ENCODE results near the gene PSMC3IP.
"Not testable (repeated sequence)": the region's sequence is repeated elsewhere in the genome, so short reads cannot be mapped to it uniquely, and the experiment has no call there.

The PSMC3IP gene

DNA sequence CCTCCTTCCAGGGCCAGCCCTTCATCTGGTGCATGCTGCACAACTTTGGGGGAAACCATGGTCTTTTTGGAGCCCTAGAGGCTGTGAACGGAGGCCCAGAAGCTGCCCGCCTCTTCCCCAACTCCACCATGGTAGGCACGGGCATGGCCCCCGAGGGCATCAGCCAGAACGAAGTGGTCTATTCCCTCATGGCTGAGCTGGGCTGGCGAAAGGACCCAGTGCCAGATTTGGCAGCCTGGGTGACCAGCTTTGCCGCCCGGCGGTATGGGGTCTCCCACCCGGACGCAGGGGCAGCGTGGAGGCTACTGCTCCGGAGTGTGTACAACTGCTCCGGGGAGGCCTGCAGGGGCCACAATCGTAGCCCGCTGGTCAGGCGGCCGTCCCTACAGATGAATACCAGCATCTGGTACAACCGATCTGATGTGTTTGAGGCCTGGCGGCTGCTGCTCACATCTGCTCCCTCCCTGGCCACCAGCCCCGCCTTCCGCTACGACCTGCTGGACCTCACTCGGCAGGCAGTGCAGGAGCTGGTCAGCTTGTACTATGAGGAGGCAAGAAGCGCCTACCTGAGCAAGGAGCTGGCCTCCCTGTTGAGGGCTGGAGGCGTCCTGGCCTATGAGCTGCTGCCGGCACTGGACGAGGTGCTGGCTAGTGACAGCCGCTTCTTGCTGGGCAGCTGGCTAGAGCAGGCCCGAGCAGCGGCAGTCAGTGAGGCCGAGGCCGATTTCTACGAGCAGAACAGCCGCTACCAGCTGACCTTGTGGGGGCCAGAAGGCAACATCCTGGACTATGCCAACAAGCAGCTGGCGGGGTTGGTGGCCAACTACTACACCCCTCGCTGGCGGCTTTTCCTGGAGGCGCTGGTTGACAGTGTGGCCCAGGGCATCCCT lies 34.1 kb downstream of the PSMC3IP start:
- Mint-ChIP-seq H3K27ac (no peak overlapping the region), H3K4me1 (ENCODE audit: low read depth) (peaks cover 23% of the 10 kb centered on the region), H3K36me3 (no peaks in the 10 kb centered on the region), H3K9me3 (ENCODE audit: low read depth) (no peaks in the 10 kb centered on the region), H3K27me3 (no peaks in the 10 kb centered on the region), H3K4me3 (no peak overlapping the region)

- Mint-ChIP-seq H3K36me3 (no peaks in the 10 kb centered on the region), H3K4me3 (peak overlapping the region; percentile 36), H3K9me3 (ENCODE audit: low read depth) (no peaks in the 10 kb centered on the region), H3K27me3 (no peaks in the 10 kb centered on the region), H3K27ac (peak overlapping the region; percentile 80), H3K4me1 (ENCODE audit: low read depth) (peaks cover 34% of the 10 kb centered on the region)
Observed at GRCh38 chr17:42541041-42541833, 36.3 kb downstream of the PSMC3IP start.

GRCh38 chr17:42540558-42540957 lies 37.0 kb downstream of the PSMC3IP start:
- Mint-ChIP-seq H3K4me1 (ENCODE audit: low read depth) (peaks cover 36% of the 10 kb centered on the region), H3K27ac (peak overlapping the region; percentile 80)
- H3K27me3 Mint-ChIP-seq; H3K4me3 Mint-ChIP-seq; H3K9me3 Mint-ChIP-seq (ENCODE audit: low read depth); H3K36me3 Mint-ChIP-seq: not testable (repeated sequence)

GRCh38 chr17:42538482-42538881 lies 39.0 kb downstream of the PSMC3IP start:
- H3K9me3 Mint-ChIP-seq (ENCODE audit: low read depth), result no peaks in the 10 kb centered on the region
- no peak overlapping the region for H3K4me3 Mint-ChIP-seq
- H3K27ac Mint-ChIP-seq, result no peak overlapping the region
- no peaks in the 10 kb centered on the region for H3K36me3 Mint-ChIP-seq
- peaks cover 43% of the 10 kb centered on the region for H3K4me1 Mint-ChIP-seq (ENCODE audit: low read depth)
- H3K27me3 Mint-ChIP-seq, result no peaks in the 10 kb centered on the region

DNA sequence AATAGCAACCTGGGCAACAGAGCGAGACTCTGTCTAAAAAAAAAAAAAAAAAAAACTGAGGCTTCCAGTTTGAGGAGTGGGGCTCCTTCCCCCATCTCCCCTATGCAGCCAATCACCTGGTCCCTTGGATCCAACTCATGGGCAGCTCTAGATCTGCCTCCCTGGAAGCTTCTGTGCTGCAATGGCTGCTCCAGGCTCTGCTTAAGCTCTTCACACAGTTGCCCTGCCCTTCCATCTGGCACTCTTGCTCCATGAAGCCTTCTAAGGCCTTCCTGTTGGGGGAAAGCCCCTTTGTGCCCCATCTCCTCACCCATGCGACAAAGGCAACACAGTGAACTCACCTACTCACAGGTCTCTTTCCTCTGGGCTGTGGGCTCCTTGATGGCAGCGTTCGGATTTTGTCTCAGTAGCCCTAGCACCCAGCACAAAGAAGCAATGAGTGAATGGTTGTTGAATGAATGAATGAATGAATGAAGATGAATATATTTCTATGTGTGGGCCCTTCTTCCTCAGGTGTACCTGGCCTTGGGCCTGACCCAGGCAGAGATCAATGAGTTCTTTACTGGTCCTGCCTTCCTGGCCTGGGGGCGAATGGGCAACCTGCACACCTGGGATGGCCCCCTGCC lies 39.6 kb downstream of the PSMC3IP start:
- Mint-ChIP-seq H3K27ac (peak overlapping the region; percentile 61), H3K36me3 (no peaks in the 10 kb centered on the region)

GRCh38 chr17:42537156-42537805 lies 40.2 kb downstream of the PSMC3IP start:
- H3K4me1 Mint-ChIP-seq (ENCODE audit: low read depth), result peaks cover 44% of the 10 kb centered on the region
- no peaks in the 10 kb centered on the region for H3K9me3 Mint-ChIP-seq (ENCODE audit: low read depth)
- H3K36me3 Mint-ChIP-seq, result no peaks in the 10 kb centered on the region
- no peaks in the 10 kb centered on the region for H3K27me3 Mint-ChIP-seq
- peak overlapping the region; percentile 81 for H3K27ac Mint-ChIP-seq
- peak overlapping the region; percentile 88 for H3K4me3 Mint-ChIP-seq

More for the DNA sequence above, 39.6 kb downstream of the PSMC3IP start:
- Mint-ChIP-seq H3K27me3 (no peaks in the 10 kb centered on the region), H3K4me3 (peak overlapping the region; percentile 81), H3K9me3 (ENCODE audit: low read depth) (no peaks in the 10 kb centered on the region), H3K4me1 (ENCODE audit: low read depth) (peaks cover 45% of the 10 kb centered on the region)

- Mint-ChIP-seq H3K4me3 (peak overlapping the region; percentile 88), H3K27ac (peak overlapping the region; percentile 81), H3K36me3 (no peaks in the 10 kb centered on the region), H3K4me1 (ENCODE audit: low read depth) (peaks cover 42% of the 10 kb centered on the region), H3K9me3 (ENCODE audit: low read depth) (no peaks in the 10 kb centered on the region), H3K27me3 (no peaks in the 10 kb centered on the region)
Observed at GRCh38 chr17:42536372-42537155, 41.0 kb downstream of the PSMC3IP start.

DNA sequence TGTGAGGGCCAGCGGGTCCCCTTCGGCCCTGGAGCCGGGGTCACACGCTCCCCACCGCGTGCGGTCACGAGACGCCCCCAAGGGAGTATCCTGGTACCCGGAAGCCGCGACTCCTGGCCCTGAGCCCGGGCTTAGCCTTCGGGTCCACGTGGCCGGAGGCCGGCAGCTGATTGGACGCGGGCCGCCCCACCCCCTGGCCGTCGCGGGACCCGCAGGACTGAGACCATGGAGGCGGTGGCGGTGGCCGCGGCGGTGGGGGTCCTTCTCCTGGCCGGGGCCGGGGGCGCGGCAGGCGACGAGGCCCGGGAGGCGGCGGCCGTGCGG lies 41.5 kb downstream of the PSMC3IP start, which contains the start of gene NAGLU:
Gene NAGLU, plus strand, starts transcription at position 194 of the 324 bp plus-strand sequence. Its CDS starts 32 bp downstream, at position 226.
- no peaks in the 10 kb centered on the region for H3K36me3 Mint-ChIP-seq
- no peaks in the 10 kb centered on the region for H3K9me3 Mint-ChIP-seq (ENCODE audit: low read depth)
- H3K27me3 Mint-ChIP-seq, result no peaks in the 10 kb centered on the region
- H3K4me3 Mint-ChIP-seq, result peak within 1 kb of the TSS; percentile 88
- peaks cover 42% of the 10 kb centered on the region for H3K4me1 Mint-ChIP-seq (ENCODE audit: low read depth)
- peak within 1 kb of the TSS; percentile 81 for H3K27ac Mint-ChIP-seq

DNA sequence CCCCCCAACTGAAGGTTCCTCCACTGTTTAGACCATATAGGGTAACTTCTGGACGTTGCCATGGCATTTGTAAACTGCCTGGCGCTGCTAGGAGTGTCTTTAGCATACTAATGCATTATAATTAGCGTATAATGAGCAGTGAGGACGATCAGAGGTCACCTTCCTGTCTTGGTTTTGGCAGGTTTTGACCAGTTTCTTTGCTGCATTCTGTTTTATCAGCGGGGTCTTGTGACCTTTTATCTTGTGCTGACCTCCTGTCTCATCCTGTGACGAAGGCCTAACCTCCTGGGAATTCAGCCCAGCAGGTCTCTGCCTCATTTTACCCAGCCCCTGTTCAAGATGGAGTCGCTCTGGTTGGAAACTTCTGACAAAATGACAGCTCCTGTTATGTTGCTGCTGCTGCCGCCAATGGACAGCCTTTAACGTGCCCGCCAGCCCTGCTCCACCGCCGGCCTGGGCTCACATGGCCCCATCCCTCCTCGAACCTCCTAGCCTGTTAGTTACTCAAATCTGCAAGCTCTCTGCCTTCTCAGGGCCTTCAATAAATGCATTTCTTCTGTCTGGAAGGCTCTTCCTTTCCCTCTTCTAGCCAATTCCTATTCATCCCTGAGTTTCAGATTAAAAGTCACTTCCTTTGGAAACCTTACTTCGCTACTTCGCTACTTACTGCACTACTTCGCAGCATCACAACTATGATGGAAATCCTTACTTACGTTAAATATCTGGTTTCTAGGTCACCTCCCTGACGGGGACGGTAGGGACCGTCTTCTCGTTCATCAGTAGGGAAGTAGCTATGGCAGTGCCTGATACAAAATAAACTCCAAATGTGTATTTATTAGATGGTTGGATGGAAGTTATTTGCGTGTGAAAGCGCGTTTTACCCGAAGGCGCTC lies 42.1 kb downstream of the PSMC3IP start:
- H3K27me3 Mint-ChIP-seq, result no peaks in the 10 kb centered on the region
- H3K4me3 Mint-ChIP-seq, result peak overlapping the region; percentile 82
- no peaks in the 10 kb centered on the region for H3K9me3 Mint-ChIP-seq (ENCODE audit: low read depth)
- peaks cover 42% of the 10 kb centered on the region for H3K4me1 Mint-ChIP-seq (ENCODE audit: low read depth)
- H3K27ac Mint-ChIP-seq, result peak overlapping the region; percentile 66
- H3K36me3 Mint-ChIP-seq, result no peaks in the 10 kb centered on the region

- H3K9me3 Mint-ChIP-seq (ENCODE audit: low read depth), result no peaks in the 10 kb centered on the region
- H3K27ac Mint-ChIP-seq, result peak overlapping the region; percentile 76
- no peaks in the 10 kb centered on the region for H3K36me3 Mint-ChIP-seq
- peaks cover 50% of the 10 kb centered on the region for H3K4me1 Mint-ChIP-seq (ENCODE audit: low read depth)
- H3K27me3 Mint-ChIP-seq, result no peaks in the 10 kb centered on the region
- H3K4me3 Mint-ChIP-seq, result peak overlapping the region; percentile 84
Observed at GRCh38 chr17:42531455-42532354, 45.8 kb downstream of the PSMC3IP start.

- Mint-ChIP-seq H3K4me1 (ENCODE audit: low read depth) (peaks cover 49% of the 10 kb centered on the region), H3K27me3 (no peaks in the 10 kb centered on the region), H3K36me3 (no peaks in the 10 kb centered on the region), H3K4me3 (peak overlapping the region; percentile 84), H3K9me3 (ENCODE audit: low read depth) (no peaks in the 10 kb centered on the region), H3K27ac (peak overlapping the region; percentile 64)
Observed at GRCh38 chr17:42530952-42531454, 46.5 kb downstream of the PSMC3IP start.

DNA sequence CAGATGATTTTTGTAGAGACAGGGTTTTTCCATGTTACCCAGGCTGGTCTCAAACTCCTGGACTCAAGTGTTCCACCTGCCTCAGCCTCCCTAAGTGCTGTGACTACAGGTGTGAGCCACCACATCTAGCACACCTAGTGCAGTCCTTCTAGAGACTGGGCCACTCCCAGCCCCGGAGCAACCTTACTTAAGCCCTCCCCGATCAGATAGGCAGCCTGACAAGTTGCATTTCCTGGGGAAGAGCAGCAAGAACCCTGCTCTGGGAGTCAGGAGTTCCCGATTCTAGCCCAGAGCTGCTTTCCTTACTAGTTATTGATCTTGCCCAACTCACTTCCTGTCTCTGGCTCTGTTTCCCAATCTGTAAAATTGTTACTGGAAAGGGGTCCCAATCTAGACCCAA lies 48.5 kb downstream of the PSMC3IP start:
- no peaks in the 10 kb centered on the region for H3K36me3 Mint-ChIP-seq
- no peaks in the 10 kb centered on the region for H3K27me3 Mint-ChIP-seq
- H3K4me1 Mint-ChIP-seq (ENCODE audit: low read depth), result peaks cover 44% of the 10 kb centered on the region
- no peak overlapping the region for H3K27ac Mint-ChIP-seq
- H3K4me3 Mint-ChIP-seq, result peak overlapping the region; percentile 10
- H3K9me3 Mint-ChIP-seq (ENCODE audit: low read depth), result no peaks in the 10 kb centered on the region

Data from activated naive CD8-positive, alpha-beta T cell (primary cell).